SU-DHL-6 (cell line): ENCODE data around the gene MSTO1.
"Not testable (repeated sequence)": the region's sequence is repeated elsewhere in the genome, so short reads cannot be mapped to it uniquely, and the experiment has no call there.

Experiments used
- CTCF ChIP-seq: fragments of 200-600 bp; sonication (generic); IDR thresholded peaks from one replicate; pipeline ENCODE4 v1.5.1; 2017; ENCODE audit warnings: antibody characterized with exemption, mild to moderate bottlenecking, low read length, moderate library complexity; ENCODE audit not compliant: insufficient read depth, poor library complexity, severe bottlenecking
- EZH2phosphoT487 ChIP-seq: fragments of 200-600 bp; sonication (generic), shearing (Covaris generic); conservative IDR thresholded peaks from 2 replicates; pipeline ENCODE4 v1.6.1; 2018; ENCODE audit warnings: mild to moderate bottlenecking, antibody characterized with exemption, low read length, moderate library complexity, mixed read lengths

GRCh38 chr1:155590516-155591247, 19.3 kb upstream of the MSTO1 start:
- not testable (repeated sequence) for TF ChIP-seq CTCF, EZH2phosphoT487
